SW 1271 (cell line): ENCODE results near the gene TRIP12.
"Not testable (repeated sequence)": the region's sequence is repeated elsewhere in the genome, so short reads cannot be mapped to it uniquely, and the experiment has no call there.

Experiments
- DNase-seq, 2 experiments: peaks; one replicate each; lab custom pipeline; 2025; lab: John Stamatoyannopoulos, UW

The TRIP12 gene

DNA sequence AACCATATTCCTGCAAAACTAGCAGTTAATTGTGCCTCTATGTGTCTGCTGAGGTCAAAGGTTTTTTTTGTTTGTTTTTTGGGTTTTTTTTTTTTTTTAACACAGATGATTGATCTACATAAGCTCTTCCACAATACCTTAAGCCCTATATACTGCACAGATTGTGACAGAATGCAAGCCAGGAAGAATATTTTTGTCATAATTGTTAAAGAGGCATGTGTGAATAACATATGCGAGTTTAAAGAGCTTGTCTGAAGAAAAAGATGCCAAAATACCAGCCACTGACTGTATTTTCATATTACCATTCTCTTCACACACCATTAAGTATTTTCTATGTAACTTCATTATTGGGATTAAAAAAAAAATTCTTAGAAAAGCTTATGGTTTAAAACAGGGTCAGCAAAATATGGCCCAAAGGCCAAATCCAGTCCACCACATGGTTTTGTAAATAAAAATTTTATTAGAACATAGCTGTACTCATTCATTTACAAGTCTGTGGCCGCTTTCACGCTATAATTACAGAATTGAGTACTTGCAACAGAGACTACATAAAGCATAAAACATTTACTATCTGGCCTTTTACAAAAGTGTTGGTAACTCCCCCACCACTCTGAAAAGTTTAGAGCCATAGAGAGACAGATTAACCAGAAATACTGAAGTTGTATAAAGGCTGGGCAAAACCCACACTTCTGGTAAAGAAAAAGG, 89.9 kb downstream of the TRIP12 start:
- DNase-seq, result no peak

GRCh38 chr2:229825476-229825875, 96.3 kb downstream of the TRIP12 start:
- DNase-seq, result no peak

- no peak for DNase-seq
Observed at GRCh38 chr2:229821316-229821715, 100.5 kb downstream of the TRIP12 start.

- DNase-seq, result no peak
Observed at GRCh38 chr2:229818230-229818629, 103.6 kb downstream of the TRIP12 start.

GRCh38 chr2:229815858-229816257, 106.0 kb downstream of the TRIP12 start:
- DNase-seq, result no peak

- no peak for DNase-seq
Observed at GRCh38 chr2:229815342-229815741, 106.5 kb downstream of the TRIP12 start.

- DNase-seq, result no peak
Observed at GRCh38 chr2:229810786-229811185, 111.0 kb downstream of the TRIP12 start.

- DNase-seq, result no peak
Observed at GRCh38 chr2:229805559-229805958, 116.2 kb downstream of the TRIP12 start.

GRCh38 chr2:229802785-229803184, 119.0 kb downstream of the TRIP12 start:
- no peak for DNase-seq

GRCh38 chr2:229800997-229801754, 120.6 kb downstream of the TRIP12 start:
- DNase-seq, result peak in 1 of 2 experiments; percentile 46

DNA sequence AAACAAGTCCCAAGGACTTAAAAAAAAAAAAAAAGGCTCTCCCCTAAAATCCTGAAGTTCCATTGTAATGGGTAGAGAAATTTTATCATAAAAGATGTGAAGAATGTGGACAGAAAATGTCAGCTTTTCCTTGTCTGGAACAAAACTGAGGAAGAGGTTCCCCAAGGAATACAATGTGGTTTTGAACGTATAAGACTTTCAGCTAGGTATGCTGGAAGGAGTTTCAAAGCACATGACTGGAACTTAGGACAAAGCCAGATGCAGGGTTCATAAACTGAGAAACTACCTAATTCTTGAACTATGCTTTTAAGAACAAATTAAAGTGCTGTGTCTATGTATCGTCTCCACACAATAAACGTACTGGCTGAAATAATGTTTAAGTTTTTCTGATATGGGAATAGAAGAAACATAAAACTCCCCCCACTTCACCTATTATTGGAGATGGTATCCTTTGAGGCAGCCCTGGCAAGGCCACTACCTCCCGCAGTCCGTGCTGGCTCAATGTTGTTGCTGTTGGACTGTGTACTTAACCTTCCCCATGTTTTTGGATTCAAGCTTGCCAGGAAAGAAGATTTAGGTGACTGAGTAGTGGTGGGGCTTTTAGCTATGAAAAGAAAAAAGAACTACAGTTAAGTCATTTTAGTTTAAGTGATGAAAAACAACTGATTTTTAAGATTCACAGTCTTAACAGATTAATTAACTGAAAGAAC, 123.2 kb downstream of the TRIP12 start:
- DNase-seq, result no peak

GRCh38 chr2:229795058-229795457, 126.8 kb downstream of the TRIP12 start:
- no peak for DNase-seq

DNA sequence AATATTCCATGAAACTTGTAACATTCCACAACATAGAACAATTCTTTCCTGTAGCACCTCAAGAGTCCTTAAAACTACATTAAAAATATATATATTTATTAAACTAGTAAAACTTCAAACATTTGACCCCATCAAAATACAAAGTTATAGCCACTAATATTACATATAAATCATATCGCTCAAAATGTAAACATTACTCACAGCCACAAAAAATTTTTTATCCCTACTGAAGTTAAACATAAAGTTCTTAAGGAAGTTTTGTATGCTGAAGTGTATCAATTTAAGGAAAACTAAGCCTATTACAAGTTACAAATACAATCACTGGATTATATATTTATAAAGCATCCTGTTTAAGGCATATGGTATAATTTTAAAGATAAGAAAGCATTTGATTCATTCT, 127.2 kb downstream of the TRIP12 start:
- no peak for DNase-seq

- not testable (repeated sequence) for DNase-seq
Observed at GRCh38 chr2:229786289-229786688, 135.5 kb downstream of the TRIP12 start.

DNA sequence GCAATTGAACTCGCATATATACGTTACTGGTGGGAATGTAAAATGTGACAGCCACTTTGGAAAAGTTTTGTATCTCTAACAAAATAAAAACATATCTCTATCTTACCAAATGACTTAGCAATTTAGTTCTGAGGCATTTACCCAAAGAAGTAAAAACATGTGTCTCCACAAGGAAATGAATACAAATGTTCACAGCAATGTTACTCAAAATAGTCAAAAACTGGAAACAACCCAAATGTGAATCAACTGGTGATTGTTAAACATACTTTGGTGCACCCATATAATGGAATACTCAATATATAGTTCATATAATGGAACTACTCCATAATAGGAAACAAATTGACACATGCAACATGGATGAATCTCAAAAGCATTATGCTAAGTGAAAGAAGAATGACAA, 137.0 kb downstream of the TRIP12 start:
- DNase-seq, result no peak

GRCh38 chr2:229783108-229783721, 138.6 kb downstream of the TRIP12 start:
- DNase-seq, result no peak

GRCh38 chr2:229780856-229781773, 140.7 kb downstream of the TRIP12 start:
- DNase-seq, result peak in 1 of 2 experiments; percentile 68

DNA sequence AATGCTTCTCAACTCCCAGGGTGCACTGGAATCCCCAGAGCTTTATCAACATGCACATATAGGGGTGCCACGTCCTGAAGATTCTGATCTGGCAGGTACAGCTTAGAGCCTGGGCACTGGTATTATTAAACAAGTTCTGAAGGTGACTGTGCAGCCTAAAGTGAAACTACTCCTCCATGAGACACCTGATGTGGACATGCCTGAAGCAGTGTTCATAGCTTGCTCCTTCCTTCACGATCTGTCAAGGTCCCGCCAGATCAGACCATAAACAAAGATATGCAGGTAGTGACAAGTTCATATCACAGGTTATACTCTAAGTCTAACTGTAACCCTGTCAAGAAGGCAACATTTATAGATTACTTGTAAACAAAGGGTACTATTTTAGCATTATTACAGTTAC, 142.2 kb downstream of the TRIP12 start:
- no peak for DNase-seq

- DNase-seq, result no peak
Observed at GRCh38 chr2:229777716-229778115, 144.1 kb downstream of the TRIP12 start.

- no peak for DNase-seq
Observed at GRCh38 chr2:229775614-229776313, 146.0 kb downstream of the TRIP12 start.

DNA sequence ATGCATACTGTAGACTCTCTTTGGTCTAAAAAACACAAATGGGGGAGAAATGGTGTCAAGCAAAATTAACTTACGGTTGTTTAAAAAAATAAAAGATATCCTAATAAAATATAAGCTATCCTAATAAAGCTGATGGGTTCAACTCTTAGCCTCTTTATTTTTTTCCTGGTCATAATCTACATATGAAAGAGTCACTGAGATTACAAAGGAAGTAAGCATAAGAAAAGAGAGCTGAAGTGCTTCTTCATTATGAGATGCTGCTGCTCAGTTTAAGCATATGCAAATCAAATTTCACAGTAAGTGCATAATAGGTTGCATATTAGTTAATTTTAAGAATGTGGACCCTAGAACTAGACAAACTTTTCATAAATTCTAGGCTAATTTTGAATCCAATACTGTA, 147.6 kb downstream of the TRIP12 start:
- DNase-seq, result no peak
